Measurements from ENCODE around the gene GPHA2.

GPHA2 gene

DNA sequence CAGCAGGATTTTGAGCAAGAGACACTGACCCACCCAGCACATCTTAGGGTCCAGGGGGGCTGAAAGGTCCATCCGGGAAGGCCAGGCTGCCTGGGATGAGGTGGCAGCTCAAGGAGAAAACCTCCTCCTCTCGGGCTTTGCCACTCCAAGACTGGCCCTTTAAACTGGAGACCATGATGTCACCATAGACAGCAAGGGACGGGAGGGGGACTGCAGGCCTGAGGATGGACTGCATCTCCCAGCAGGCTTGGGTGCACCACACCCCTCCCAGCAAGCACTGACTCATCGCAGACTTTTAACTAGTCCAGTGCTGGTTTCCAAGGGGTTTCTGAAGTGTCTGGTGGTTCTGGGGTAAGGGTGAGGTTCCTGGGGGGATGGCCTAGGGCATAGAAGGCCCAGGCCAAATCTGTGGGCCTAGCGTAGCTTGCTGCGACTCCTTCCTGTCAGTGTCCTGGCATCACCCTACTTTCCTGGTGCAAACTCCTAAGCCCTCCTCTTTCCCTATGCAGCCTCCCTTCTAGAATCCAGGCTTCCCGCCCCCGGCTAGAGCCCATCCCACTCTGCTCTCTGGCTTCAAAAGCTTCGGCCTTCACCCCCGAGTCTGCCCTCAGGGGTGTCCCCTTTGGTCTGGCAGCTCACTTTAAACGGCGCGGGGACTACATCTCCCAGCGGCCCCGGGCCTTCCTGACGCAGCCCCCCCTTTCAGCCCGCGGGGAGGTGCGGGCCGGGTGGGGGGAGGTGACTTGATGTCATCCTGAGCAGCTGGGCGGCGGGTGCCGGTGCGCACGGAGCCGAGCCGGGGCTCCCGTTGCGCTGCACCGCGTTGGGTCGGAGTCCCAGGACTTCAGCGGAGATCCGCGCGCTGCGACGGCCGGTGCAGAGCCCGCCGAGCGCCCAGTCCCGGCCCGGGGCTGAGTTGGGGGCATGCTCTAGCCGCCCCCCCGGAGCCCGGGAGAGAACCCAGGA is 11.5 kb downstream of the GPHA2 start, which contains the start of gene PPP2R5B:
Gene PPP2R5B (plus strand): TSS at position 746 of the 966 bp plus-strand sequence. CDS start 1,046 bp downstream, outside the sequence.
- TF ChIP-seq, protein P1, sequence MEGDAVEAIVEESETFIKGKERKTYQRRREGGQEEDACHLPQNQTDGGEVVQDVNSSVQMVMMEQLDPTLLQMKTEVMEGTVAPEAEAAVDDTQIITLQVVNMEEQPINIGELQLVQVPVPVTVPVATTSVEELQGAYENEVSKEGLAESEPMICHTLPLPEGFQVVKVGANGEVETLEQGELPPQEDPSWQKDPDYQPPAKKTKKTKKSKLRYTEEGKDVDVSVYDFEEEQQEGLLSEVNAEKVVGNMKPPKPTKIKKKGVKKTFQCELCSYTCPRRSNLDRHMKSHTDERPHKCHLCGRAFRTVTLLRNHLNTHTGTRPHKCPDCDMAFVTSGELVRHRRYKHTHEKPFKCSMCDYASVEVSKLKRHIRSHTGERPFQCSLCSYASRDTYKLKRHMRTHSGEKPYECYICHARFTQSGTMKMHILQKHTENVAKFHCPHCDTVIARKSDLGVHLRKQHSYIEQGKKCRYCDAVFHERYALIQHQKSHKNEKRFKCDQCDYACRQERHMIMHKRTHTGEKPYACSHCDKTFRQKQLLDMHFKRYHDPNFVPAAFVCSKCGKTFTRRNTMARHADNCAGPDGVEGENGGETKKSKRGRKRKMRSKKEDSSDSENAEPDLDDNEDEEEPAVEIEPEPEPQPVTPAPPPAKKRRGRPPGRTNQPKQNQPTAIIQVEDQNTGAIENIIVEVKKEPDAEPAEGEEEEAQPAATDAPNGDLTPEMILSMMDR (IDR thresholded peaks at IDR 0.05; ENCODE audit: insufficient read depth, missing control alignments), result no peak
- peak; percentile 77 for FAIRE-seq
- DNase-seq (ENCODE audit: insufficient read length, low spot score), result peak; percentile 98

DNA sequence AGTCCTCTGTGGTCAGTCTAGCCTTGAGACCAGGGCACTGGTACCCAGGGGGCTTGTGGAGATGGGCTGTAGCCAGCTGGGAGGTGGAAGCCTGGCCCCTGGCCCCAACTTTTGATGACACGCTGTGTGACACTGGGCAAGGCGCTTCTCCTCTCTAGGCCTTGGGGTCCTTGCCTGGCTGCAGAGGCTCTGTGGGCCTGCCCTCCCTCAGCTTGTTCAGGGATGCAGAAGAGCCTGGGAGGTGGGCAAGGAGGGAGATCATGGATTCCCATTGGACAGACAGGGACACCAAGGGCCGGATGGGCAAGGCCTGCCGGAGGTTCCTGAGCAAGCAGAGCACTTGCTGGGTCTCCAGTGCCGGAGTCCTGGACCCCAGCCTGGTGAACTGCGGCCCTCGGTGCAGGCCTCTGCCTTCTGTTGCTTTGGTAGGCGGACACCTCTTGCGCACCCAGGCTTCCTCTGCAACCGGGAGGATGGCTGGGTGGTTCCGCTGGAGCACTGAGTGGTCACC is 12.5 kb downstream of the GPHA2 start:
- no peak for FAIRE-seq
- DNase-seq (ENCODE audit: insufficient read length, low spot score), result no peak
- TF ChIP-seq, protein P1 (IDR thresholded peaks at IDR 0.05; ENCODE audit: insufficient read depth, missing control alignments), result no peak

DNA sequence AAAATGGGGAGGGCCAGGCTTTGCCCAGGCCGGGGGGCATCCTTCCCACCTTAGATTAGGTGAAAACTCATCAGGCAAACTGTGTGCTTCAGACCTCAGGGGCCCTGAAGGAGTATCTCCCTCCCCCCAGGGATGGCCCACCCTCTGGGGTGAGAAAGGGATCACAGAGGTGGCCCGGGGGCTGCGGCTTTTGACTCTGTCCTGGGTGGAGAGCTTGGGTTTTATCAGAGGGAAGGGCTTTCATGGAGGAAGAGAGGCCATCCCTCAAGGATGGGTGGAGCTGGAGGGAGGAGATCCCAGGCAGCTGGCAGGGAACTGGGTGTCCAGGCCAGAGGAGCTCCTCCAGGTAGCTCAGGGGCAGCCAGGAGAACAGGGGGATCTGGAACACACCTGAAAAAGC is 14.3 kb downstream of the GPHA2 start:
- TF ChIP-seq, protein P1 (IDR thresholded peaks at IDR 0.05; ENCODE audit: insufficient read depth, missing control alignments), result no peak
- FAIRE-seq (no peak), DNase-seq (ENCODE audit: insufficient read length, low spot score) (no peak)

DNA sequence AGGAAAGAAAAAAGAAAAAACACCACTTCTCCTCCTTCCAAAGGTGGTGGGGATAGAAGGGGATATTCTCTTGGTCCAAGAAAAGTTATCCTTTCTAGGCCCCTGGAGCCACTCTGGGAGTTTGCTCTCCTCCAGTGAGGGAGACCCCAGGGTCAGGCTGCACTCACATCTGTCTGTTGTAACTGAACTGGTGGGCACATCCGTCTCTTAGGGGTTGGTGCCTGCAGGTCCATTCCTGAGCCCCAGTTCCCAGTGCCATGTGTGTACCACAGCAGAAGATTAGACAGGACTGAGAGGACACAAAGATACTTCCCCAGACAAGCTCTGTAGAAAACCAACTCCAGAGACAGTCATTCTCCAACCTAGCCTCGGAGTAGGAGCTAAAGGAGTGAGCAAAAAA is 15.6 kb downstream of the GPHA2 start:
- FAIRE-seq (no peak), DNase-seq (ENCODE audit: insufficient read length, low spot score) (no peak)
- TF ChIP-seq, protein P1 (IDR thresholded peaks at IDR 0.05; ENCODE audit: insufficient read depth, missing control alignments), result no peak

DNA sequence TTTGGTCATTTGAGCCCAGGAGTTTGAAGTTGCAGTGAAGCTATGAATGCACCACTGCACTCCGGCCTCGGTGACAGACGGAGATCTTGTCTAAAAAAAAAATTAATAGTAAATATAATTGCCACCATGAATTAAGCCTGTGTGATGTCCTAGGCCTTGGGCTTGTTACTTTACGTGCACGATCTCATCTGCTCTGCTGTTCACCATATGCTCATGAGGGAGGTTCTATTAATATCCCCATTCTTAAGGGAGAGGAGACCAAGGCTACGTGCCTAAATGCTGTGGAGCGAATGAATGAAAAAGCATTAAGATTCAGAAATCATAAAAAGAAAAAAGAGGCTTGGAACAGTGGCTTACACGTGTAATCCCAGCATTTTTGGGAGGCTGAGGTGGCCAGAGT is 16.1 kb downstream of the GPHA2 start:
- DNase-seq (ENCODE audit: insufficient read length, low spot score) (no peak), FAIRE-seq (no peak)
- TF ChIP-seq, protein P1 (IDR thresholded peaks at IDR 0.05; ENCODE audit: insufficient read depth, missing control alignments), result no peak

DNA sequence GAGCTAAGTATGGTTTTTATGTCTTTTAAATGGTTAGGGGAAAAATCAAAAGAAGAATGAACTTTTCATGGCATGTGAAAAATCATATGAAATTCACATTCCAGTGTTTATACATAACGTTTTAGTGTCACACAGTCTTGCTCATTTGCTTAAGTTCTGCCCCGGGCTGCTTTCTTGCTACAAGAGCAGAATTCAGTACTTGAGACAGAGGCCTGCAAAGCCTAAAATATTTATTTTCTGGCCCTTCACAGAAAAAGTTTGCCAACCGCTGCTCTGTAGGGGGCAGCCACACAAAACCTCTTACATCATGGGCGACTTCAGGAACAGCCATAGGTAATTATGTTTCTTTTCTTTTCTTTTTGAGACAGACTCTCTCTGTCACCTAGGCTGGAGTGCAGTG is 17.7 kb downstream of the GPHA2 start:
- FAIRE-seq (no peak), DNase-seq (ENCODE audit: insufficient read length, low spot score) (no peak)
- TF ChIP-seq, protein P1 (IDR thresholded peaks at IDR 0.05; ENCODE audit: insufficient read depth, missing control alignments), result peak; percentile 16

DNA sequence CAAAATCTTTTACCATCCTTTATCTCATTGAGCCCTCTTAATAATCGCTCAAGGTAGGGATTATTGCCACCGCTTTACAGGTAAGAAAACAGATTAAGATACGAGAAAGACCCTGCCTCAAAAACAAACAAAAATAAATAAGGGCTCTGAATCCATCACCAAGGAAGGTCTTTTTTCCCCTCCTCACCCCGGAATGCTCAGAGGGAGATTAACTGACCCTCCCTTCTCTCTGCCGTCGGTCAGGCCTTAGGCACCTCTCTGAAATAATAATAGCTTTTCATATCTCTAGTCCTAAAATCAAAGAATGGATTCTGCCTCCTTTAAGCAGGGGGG is 18.1 kb downstream of the GPHA2 start:
- FAIRE-seq, result no peak
- no peak for DNase-seq (ENCODE audit: insufficient read length, low spot score)
- TF ChIP-seq, protein P1 (IDR thresholded peaks at IDR 0.05; ENCODE audit: insufficient read depth, missing control alignments), result no peak

Measured in D721Med (cell line).